BE2C (cell line): Measurements from ENCODE around the gene DAAM1.

Experiments used
- DNase-seq: peaks from one replicate; pipeline ENCODE4 v3.0.0-alpha.2; 2020
- H3K27me3 ChIP-seq: fragments of 250-450 bp; sonication (Bioruptor Pico); 2 replicates; pipeline ENCODE4 v1.5.1; 2020; ENCODE audit warnings: mild to moderate bottlenecking
- H3K36me3 ChIP-seq: fragments of 250-450 bp; sonication (Bioruptor Pico); 2 replicates; pipeline ENCODE4 v1.5.1; 2020; ENCODE audit warnings: mild to moderate bottlenecking
- H3K4me1 ChIP-seq: fragments of 250-450 bp; sonication (Bioruptor Pico); 2 replicates; pipeline ENCODE4 v1.5.1; 2020
- H3K4me3 ChIP-seq: 2 replicates; pipeline ENCODE4 v1.5.1; 2011; ENCODE audit warnings: low read depth, low read length
- H3K9me3 ChIP-seq: fragments of 250-450 bp; sonication (Bioruptor Pico); 2 replicates; pipeline ENCODE4 v1.5.1; 2020
- CTCF ChIP-seq: IDR thresholded peaks from 2 replicates; pipeline ENCODE4 v1.5.1; 2012; ENCODE audit warnings: mild to moderate bottlenecking, low read depth, low read length

Gene DAAM1

GRCh38 chr14:59247801-59248584 lies 59.5 kb downstream of the DAAM1 start:
- TF ChIP-seq CTCF, result no peak
- no peak for DNase-seq

GRCh38 chr14:59249029-59249428 lies 60.6 kb downstream of the DAAM1 start:
- Histone ChIP-seq H3K36me3 (no peaks in the 10 kb centered on the region), H3K4me1 (no peaks in the 10 kb centered on the region), H3K4me3 (no peak overlapping the region), H3K27me3 (no peaks in the 10 kb centered on the region), H3K9me3 (no peaks in the 10 kb centered on the region)
- no peak for DNase-seq
- TF ChIP-seq CTCF, result no peak

More at GRCh38 chr14:59247801-59248584, 59.5 kb downstream of the DAAM1 start:
- no peaks in the 10 kb centered on the region for H3K36me3 ChIP-seq
- no peaks in the 10 kb centered on the region for H3K4me1 ChIP-seq
- H3K9me3 ChIP-seq, result no peaks in the 10 kb centered on the region
- H3K4me3 ChIP-seq, result no peak overlapping the region
- H3K27me3 ChIP-seq, result no peaks in the 10 kb centered on the region

- no peaks in the 10 kb centered on the region for H3K9me3 ChIP-seq
- TF ChIP-seq CTCF, result no peak
- H3K27me3 ChIP-seq, result no peaks in the 10 kb centered on the region
- no peak for DNase-seq
- H3K4me3 ChIP-seq, result no peak overlapping the region
- no peaks in the 10 kb centered on the region for H3K36me3 ChIP-seq
- 0 out of 2 replicates have a peak, but pooled peaks cover 5% of the 10 kb centered on the region for H3K4me1 ChIP-seq
Measured at GRCh38 chr14:59251811-59252771, 63.6 kb downstream of the DAAM1 start.

- Histone ChIP-seq H3K36me3 (no peaks in the 10 kb centered on the region), H3K27me3 (no peaks in the 10 kb centered on the region), H3K4me3 (no peak overlapping the region), H3K4me1 (0 out of 2 replicates have a peak, but pooled peaks cover 5% of the 10 kb centered on the region), H3K9me3 (no peaks in the 10 kb centered on the region)
- TF ChIP-seq CTCF, result no peak
- DNase-seq, result no peak
Measured at GRCh38 chr14:59252772-59253500, 64.5 kb downstream of the DAAM1 start.

GRCh38 chr14:59253527-59253926 lies 65.1 kb downstream of the DAAM1 start:
- Histone ChIP-seq H3K4me3 (no peak overlapping the region), H3K4me1 (0 out of 2 replicates have a peak, but pooled peaks cover 5% of the 10 kb centered on the region), H3K9me3 (no peaks in the 10 kb centered on the region), H3K36me3 (no peaks in the 10 kb centered on the region), H3K27me3 (no peaks in the 10 kb centered on the region)
- TF ChIP-seq CTCF, result no peak
- DNase-seq, result no peak
